Skin epidermis (tissue), 12 donors: Measurements from ENCODE around the gene GNS.

Experiments used
- H3K27ac ChIP-seq, 21 experiments: fragments of 200-600 bp; sonication (generic) in 11 of 21; one replicate each; pipeline ENCODE4 v1.5.0; 2020; ENCODE audit warnings: mild to moderate bottlenecking in 3 of 21, inconsistent platforms in 2 of 21, moderate library complexity in 2 of 21
- H3K4me3 ChIP-seq, 7 experiments: fragments of 200-600 bp; sonication (generic) in 2 of 7; one replicate each; pipeline ENCODE4 v1.5.0; 2020; ENCODE audit warnings: inconsistent platforms in 2 of 7, mild to moderate bottlenecking in 2 of 7, moderate library complexity in 1 of 7

GNS gene

DNA sequence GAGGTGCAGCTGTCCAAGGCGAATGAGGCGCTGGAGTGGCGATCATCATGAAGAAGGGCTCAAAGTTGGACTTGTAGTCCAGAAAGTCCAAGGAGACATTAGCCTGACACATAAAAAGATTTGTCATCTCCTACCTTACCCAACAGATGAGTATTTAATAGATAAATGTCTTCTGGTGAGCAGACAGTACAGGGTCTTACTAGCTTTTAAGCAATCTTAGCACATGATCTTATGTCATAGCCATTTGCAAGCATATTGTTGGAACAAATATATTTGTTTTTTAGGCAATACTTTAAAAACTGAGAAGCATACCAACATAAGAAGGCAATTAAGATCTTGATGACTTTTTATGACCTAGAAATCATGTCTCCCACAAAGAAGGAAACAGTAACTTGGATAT, 16.0 kb downstream of the GNS start:
- H3K27ac ChIP-seq, result no peak overlapping the region
- no peak overlapping the region for H3K4me3 ChIP-seq

DNA sequence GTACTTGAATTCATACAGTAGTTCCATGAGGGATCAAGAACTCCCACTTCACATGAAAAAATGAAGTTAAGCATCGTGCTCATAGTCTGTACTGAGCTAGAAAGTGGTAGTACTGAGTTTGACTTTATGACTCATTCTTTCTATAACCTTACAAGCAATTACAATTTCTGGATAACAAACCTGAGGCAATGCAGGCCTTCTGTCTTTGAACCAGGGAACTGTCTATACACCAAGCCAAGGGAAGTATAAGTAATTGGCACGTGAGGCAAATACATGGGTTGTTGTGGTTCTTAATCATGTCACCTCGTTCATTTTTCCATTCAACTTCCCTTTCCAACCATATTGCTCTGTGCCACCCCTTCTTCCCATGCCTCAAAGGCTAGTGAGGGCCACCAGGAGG, 16.8 kb downstream of the GNS start:
- Histone ChIP-seq H3K27ac (no peak overlapping the region), H3K4me3 (no peak overlapping the region)

DNA sequence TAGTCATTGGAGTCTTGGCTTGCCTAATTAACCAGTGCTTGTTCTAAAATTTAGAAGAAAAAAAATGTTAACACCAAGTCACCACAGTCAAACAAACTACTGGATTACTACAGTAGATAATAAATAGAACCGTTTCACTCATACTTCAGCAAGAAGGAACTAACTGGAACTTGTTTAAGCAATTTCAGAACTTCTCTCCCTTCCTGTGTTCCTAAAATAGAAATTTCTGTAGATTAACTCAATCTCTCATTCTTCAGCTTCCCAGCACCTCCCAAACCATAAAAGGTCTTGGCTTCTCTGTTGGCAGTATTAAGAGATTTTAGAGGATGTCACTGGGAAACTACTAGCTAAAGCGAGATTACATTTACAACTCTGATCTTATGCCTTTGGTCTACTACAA, 18.6 kb downstream of the GNS start:
- peak overlapping the region in 1 of 21 experiments; percentile 3 for H3K27ac ChIP-seq

DNA sequence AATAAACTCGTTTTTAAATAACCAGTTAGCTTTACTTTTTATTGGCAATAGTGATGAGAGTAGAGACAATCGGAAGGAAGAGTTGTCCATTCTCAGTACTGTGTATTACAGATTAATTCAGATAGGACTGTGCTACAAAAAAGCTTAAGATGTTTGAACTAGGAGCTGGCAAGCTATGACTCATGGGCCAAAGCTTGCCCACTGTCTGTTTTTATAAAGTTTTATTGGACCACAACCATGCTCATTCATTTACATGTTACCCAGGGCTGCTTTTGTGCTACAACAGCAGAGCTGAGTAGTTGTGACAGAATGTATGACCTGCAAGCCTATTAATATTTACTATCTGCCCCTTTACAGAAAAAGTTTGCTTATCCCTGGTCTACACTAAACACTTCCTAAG, 19.4 kb downstream of the GNS start:
- Histone ChIP-seq H3K4me3 (no peak overlapping the region), H3K27ac (peak overlapping the region in 1 of 21 experiments; percentile 3)

More for the DNA sequence above, 18.6 kb downstream of the GNS start:
- H3K4me3 ChIP-seq, result no peak overlapping the region

DNA sequence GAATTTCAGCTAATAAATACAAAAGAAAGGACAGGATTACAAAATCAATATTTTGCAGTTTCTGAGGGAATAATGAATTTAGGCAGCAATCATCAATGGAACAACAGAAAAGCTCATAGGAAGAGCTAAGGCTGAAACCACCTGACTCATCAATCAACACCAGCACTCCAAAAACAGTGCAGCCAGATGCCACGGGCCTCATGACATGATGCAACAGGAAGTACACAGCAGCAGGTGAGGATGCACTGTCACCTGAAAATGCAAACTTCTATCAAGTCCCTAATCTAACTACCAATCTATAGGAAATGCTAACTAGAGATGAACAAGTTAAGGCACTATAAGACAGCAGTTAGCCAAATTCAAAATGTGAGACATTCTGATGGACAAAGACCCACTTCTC, 21.7 kb downstream of the GNS start:
- Histone ChIP-seq H3K4me3 (no peak overlapping the region), H3K27ac (no peak overlapping the region)

DNA sequence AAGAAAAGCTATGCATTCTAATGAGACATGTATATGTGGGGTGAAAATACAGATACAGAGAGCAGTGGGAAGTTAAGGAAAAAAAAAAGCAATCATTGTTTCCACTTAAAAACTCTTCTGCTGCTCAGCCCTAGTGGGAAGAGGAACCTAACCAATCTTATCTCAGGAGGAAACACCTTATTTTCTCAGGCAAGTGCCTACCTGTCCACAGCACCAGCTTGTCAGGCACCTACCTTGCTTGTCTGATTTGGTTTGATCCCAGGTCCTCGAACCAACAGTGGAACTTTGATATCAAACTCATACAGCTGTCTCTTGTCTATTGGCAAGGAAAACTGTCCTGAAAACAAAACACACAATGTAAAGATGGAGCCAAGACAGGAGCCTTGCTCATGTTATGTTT, 22.4 kb downstream of the GNS start:
- no peak overlapping the region for H3K4me3 ChIP-seq
- peak overlapping the region in 2 of 21 experiments; percentile 39 to 52 for H3K27ac ChIP-seq

DNA sequence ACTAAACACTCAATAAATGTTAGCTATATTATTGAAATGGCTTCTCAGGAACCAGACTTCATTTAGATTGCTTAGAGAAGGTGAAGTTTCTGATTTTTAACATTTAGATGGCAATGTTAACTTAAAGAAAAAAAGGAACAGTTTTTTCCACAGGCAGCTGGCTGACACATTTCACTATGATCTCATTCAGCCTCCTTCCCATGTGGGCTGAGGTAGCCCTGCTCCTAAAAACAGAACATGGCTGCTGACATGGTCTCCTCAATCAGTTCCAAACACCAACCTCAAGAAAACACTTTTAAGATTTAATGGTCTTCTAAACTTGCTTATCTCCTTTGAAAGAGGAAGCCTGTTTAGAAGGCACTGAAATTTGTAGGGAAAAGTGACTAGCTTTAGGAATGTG, 23.8 kb downstream of the GNS start:
- H3K27ac ChIP-seq, result peak overlapping the region in 2 of 21 experiments; percentile 12 to 18
- no peak overlapping the region for H3K4me3 ChIP-seq

DNA sequence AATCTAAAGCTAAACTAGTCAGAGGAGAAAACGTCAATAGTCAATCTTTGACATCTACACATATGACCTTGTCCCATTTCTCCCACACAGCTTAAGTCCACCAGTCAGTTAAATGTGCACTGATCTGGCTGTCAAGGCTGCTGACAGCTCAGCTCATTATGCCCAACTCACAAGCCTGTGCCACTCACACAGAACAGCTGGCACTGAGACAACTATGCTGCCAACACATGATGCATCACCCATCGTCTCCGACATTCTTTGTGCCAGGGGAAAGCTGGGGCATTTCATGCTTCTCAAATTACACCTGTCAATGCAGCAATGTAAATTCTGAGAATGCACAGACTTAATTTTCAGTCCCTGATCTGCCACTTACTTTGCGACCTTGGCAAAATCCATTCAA, 25.3 kb downstream of the GNS start:
- Histone ChIP-seq H3K4me3 (no peak overlapping the region), H3K27ac (no peak overlapping the region)

DNA sequence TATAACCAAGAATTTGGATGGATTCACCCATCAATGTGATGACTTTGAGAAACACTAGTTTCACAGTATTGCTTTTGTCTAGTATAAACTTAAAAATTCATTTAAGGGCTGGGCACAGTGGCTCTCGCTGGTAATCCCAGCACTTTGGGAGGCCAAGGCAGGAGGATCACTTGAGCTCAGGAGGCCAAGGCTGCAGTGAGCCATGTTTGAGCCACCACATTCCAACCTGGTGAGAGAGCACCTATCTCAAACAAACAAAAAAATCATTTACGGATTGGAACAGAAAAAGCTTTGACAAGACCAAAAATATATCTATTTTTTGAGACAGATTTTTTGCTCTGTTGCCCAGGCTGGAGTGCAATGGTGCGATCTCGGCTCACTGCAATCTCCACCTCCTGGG, 27.5 kb downstream of the GNS start:
- no peak overlapping the region for H3K4me3 ChIP-seq
- H3K27ac ChIP-seq, result no peak overlapping the region

DNA sequence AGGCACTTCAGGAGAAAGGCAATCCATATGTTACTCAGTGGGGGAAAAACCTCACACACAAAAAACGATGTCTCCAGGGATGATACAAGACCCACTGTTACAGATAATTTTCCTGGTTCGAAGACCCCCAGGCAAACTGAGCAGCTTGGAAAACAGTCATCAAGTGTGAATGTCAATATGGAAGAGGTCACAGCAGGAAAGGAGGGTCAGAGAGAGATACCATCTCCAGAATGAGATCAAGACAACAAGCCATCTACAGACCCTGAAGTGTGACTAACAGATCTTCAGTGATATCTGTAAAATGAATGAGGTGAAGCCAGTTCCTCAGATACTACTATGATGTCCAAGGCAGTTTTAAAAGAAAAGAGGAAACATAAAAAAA, 28.6 kb downstream of the GNS start:
- H3K27ac ChIP-seq, result peak overlapping the region in 10 of 21 experiments; percentile 19 to 73 (median 45)

DNA sequence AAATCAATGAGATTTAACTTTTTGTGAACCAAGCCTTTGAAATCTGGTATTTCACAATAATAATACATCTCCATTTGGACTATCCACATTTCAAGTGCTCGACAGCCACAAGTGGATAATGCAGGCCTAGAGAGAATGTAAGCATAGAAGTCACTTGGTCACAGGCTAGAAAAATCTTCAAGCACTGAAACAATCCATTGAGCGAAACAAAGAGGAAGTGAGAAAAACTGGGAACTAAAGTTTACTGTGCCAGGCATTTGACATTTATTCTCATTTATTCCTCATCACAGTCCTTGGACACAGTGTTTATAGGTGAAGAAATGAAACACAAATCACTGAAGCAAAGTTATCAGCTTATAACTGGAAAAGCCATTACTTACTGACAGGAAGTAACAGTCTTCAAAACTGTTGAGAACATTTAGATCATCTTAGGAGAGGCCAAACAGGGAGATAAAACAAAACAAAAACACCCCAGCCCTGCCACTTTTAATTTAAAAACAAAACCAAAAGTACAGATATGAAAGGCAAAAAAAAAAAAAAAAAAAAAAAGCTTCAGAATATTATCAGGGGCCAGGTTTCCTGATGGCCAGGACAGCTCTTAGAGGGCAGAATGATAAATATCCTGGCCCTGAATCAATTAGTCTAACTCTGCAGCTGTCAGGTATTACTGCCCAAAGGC, 29.2 kb downstream of the GNS start:
- peak overlapping the region in 11 of 21 experiments; percentile 19 to 73 (median 44) for H3K27ac ChIP-seq

More for the DNA sequence above, 28.6 kb downstream of the GNS start:
- H3K4me3 ChIP-seq, result no peak overlapping the region

DNA sequence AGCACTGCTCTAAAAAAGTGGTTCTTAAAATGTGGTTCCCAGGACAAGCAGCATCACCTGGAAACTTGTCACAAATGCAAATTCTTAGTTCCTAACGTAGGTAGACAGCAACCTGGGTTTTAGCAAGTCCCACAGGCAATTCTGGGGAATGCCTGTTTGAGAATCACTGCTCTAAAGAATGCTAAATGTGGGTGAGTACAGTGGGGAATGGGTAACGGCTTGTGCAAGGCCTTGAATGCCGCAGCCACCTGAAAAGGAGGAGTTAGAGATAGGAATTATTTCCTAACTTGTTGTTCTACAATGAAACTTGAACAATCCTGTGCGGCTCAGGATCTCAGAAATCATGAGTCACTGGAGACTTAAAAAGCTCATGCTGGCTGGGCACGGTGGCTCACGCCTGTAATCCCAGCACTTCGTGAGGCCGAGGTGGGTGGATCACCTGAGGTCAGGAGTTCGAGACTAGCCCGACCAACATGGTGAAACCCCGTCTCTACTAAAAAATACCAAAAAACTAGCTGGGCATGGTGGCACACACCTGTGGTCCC, 34.9 kb downstream of the GNS start:
- Histone ChIP-seq H3K27ac (no peak overlapping the region), H3K4me3 (no peak overlapping the region)

More for the DNA sequence above, 29.2 kb downstream of the GNS start:
- H3K4me3 ChIP-seq, result no peak overlapping the region

DNA sequence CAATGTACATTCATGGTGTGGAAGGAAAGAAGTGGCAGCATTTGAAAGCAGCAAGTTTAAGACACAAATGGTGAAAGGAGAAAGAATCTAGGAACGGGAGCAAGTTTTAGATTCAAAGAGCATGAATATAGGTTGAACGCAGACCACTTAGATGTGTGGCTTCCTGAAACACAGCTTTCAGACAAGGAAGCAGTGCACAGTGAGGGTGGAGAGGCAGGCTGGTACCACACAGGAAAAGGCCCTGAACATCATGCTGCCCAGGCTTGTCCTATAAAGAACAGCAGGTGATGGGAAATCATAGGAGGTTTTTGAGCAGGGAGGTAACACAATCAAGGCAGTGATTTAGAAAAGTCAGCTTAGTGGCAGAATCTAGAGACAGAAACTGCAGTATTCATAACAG, 35.6 kb downstream of the GNS start:
- Histone ChIP-seq H3K27ac (no peak overlapping the region), H3K4me3 (no peak overlapping the region)

DNA sequence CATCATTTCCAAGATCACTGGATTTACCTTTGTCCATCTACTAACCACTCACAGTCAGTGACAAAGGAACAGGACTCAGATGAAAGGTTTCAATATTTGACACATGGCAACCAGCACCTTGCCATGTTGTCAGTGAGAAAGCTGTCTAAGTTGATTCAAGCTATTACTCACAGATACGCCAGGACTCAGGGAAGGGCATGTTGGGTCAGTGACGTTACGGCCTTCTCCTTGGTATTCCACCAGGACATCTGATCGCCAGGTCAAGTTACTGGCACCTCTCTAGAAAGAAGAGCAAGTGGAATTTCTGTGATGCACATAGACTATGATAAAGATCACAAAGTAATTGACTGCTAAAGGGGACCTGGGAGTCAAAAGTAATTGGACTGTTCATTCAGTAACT, 36.4 kb downstream of the GNS start:
- no peak overlapping the region for H3K4me3 ChIP-seq
- no peak overlapping the region for H3K27ac ChIP-seq

DNA sequence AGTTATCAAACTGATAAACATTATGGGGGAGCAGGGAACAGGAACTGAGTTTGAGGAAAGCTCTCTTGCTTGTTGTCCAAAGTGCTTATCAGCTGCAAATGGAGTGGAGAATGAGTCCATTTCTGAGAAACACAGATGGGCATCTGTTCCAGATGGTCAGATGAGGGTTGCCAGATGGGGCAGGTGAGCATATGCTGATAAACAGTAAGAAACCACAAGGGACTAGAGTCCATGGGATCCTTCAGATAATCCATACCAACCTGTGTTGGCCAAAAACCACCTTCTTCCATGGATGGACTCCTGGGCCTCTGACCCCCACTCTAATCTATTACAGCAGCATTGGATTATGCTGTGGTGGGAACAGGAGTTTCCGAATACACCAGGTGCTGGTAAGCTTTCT, 38.3 kb downstream of the GNS start:
- Histone ChIP-seq H3K4me3 (no peak overlapping the region), H3K27ac (no peak overlapping the region)

DNA sequence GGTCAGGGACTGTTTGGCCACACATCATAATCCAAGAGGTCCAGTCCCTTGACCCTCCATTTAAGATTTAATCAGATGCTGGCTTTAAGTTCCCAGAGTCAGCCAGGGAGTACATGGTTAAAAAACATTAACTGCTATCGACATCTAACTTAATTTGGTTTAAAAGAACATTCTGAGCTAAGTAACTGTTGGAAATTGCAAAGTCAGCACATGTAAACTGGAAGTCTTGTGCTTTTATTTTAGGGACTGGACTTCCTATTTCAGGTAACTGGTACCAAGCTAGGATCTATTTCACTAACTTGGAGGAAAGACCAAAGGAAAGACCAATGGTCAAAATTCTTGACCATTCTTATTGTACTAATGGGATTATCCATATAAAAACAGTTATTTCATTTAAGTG, 40.6 kb downstream of the GNS start:
- Histone ChIP-seq H3K4me3 (no peak overlapping the region), H3K27ac (peak overlapping the region in 1 of 21 experiments; percentile 2)

DNA sequence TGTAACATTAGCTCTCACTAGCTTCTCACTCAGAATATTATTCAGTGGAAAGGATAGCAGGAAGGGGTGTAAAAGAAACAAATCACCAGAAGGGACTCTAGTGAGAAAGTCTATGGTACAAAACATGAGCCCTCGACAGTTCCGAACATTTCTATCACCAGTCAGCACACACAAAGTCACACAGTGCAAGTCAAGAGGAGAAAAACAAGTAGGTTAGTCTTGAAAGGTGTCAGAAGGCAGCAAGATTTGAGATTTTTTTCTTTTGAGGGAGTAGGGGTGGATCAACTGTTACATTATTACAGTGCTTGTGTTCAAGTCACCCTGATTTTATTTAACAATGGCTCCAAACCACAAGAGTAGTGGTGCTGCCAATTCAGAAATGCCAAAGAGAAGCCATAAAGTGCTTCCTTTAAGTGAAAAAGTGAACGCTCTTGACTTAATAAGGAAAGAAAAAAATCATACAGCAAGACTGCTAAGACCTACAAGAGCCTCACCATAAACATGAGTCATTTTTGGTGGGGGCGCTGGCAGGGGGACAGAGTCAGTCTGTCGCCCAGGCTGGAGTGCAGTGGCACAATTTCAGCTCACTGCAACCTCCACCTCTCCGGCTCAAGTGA, 42.3 kb downstream of the GNS start:
- no peak overlapping the region for H3K27ac ChIP-seq
- no peak overlapping the region for H3K4me3 ChIP-seq

DNA sequence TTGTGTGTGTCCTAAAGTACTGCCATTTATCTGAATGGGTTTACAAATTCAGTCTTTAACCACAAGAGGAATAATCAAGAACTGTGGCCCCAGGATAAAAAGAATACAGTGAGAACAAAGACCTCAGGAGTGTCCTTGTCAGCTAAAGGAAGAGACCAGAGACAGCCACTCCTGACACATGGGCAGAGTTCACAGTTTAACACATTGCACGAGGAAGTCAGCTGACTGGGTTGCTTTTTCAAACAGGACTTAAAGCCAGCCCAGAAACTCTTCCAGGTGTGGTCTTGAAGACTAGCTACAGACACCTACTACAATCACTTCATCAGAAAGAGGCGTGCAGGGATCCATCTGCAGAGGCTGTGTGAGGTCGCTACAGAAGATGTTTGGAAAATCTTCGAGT, 42.8 kb downstream of the GNS start:
- H3K27ac ChIP-seq, result no peak overlapping the region

DNA sequence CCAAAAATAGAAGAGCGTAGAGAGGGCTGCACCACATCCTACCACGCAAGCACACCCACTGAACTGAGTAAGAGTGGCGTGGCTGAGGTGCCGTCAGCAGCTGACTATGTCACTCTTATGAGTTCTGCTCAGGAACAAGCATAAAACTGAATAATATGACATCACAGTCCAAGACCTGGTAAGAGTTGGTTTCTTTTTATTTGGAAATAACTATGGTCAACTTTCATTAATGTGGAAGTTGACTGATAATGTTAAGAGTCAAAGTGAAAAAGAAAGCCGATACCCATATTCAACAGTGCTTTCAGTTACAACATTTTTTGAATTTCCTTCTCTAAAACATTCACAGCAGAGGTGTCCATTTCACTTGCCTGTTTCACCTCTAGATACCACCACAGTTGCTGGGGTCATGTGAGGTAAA, 44.6 kb downstream of the GNS start:
- Histone ChIP-seq H3K27ac (peak overlapping the region in 2 of 21 experiments; percentile 14 to 25), H3K4me3 (no peak overlapping the region)

More for the DNA sequence above, 42.8 kb downstream of the GNS start:
- no peak overlapping the region for H3K4me3 ChIP-seq

DNA sequence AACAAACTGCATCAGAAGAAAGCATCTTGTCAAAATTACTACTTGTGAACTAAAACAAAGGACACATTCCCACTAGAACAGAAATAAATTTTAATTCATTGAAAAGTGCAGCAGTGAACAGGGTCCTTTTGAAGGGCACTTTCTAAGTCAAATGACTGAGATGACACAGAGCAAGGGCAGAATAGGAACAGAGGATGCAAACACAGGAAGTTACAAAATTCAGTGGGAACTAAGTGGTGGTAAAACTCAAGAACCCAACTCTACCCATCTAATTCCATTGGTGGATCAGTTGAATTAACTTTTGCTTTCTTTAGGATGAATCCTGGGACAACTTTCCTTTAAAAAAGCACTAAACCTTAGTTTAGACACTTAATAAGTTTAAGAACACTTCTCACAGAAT, 45.8 kb downstream of the GNS start:
- H3K27ac ChIP-seq, result no peak overlapping the region
- no peak overlapping the region for H3K4me3 ChIP-seq

DNA sequence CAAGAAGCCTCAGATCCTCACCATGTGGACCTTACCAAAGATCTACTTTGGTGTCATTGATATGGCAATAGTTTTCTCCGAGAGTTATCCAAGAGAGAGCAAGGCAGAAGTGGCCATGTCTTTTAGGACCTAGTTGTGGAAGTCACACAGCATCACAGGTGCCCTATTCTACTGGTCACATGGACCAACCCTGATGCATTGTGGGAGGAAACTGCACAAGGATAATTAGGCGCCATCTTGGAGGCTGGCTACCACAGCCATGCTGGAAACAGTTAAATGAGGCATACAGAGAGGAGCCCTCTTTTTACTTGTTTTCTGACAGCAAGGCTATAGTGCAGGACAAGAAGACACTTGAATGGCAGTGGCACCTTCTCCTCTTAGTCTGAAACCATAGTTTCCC, 49.8 kb downstream of the GNS start:
- no peak overlapping the region for H3K4me3 ChIP-seq
- no peak overlapping the region for H3K27ac ChIP-seq
